Right lobe of liver (tissue), 6 donors: ENCODE results near the gene FMNL2. TPM values are rescaled to one million over a fixed set of nuclear protein-coding genes. Genes with fewer than 3 reads are reported as not detected.

Experiments
- ATAC-seq, 4 donors: fragments of 200-7000 bp; cut with Tn5 transposase; one replicate each; pipeline ENCODE4 v1.9.1; 2020; ENCODE audit warnings: mild to moderate bottlenecking in 4 of 4, moderate library complexity in 4 of 4
- DNase-seq, 3 donors: peaks; one replicate each; pipeline ENCODE4 v3.0.0-alpha.2; 2020
- H3K27ac ChIP-seq, 3 donors: fragments of 200-600 bp; one replicate each; pipeline ENCODE4 v1.8.0; 2022
- H3K27me3 ChIP-seq, 2 donors: fragments of 200-600 bp; one replicate each; pipeline ENCODE4 v1.8.0; 2022
- H3K36me3 ChIP-seq, 4 donors: fragments of 200-600 bp; sonication (generic) in 1 of 4; one replicate each; pipeline versions ENCODE4 v1.5.1 to v1.8.0; 2017 to 2022; ENCODE audit warnings: control low read depth in 1 of 4
- H3K4me1 ChIP-seq, 4 donors: fragments of 200-600 bp; sonication (generic) in 1 of 4; one replicate each; pipeline versions ENCODE4 v1.5.1 to v1.8.0; 2017 to 2022; ENCODE audit warnings: control low read depth in 1 of 4
- H3K4me3 ChIP-seq, 3 donors: fragments of 200-600 bp; one replicate each; pipeline ENCODE4 v1.8.0; 2022
- H3K9me3 ChIP-seq, 4 donors: fragments of 200-600 bp; sonication (generic) in 1 of 4; one replicate each; pipeline versions ENCODE4 v1.5.1 to v1.8.0; 2017 to 2022; ENCODE audit warnings: control low read depth in 1 of 4
- POLR2A ChIP-seq: fragments of 450-650 bp; IDR thresholded peaks from one replicate; pipeline ENCODE4 v1.6.1; 2017; ENCODE audit warnings: antibody characterized with exemption, mild to moderate bottlenecking
- WGBS: methylation state at CpG from one replicate; pipeline ENCODE4 v1.1.6; 2018; ENCODE audit warnings: low coverage, low lambda C conversion rate; ENCODE audit not compliant: insufficient coverage; ENCODE audit errors: missing lambda C conversion rate; 5-methylcytosine and 5-hydroxymethylcytosine counted together
- intact Hi-C, 2 donors: fragments of 100-400 bp; cut with DNase I; formaldehyde crosslinking; loops; one replicate each; pipeline versions ENCODE4 v1.11.2 to v1.14.1; 2022
- total RNA-seq, 6 experiments: library from RNA; depleted of rRNA in 2 of 6; stranded (reverse); fragments of >200 nt in 2 of 6; fragmentation: NEBNext Ultra II Directional in 3 of 6; extraction: Animal tissue kit (Norgen Biotek cat#: 25700) in 3 of 6; gene quantifications; one replicate each; pipeline versions ENCODE4 v1.1.0 to v1.2.4, GENCODE V29; 2016 to 2023
- TF ChIP-seq, protein P1 (sequence below), 4 donors: fragments of 200-600 bp in 3 of 4; fragments of 450-650 bp in 1 of 4; IDR thresholded peaks; one replicate each; pipeline versions ENCODE4 v1.5.1 to v1.8.0; 2016 to 2022; ENCODE audit warnings: antibody characterized with exemption in 4 of 4, mild to moderate bottlenecking in 2 of 4
- donor health status: DM: no; HTN: yes; CAD: no.
- donor health status: DM: no; HTN: no; CAD: no.
- donor health status: DM: no; HTN: no; CAD: no.
- donor health status: DM: no; HTN: yes; CAD: no.
- donor health status: DM: no; HTN: yes; CAD: no.

Gene FMNL2
- total RNA-seq, 6 experiments from 2014 or later = 3.5 to 12.1 (median 7.1) TPM

DNA sequence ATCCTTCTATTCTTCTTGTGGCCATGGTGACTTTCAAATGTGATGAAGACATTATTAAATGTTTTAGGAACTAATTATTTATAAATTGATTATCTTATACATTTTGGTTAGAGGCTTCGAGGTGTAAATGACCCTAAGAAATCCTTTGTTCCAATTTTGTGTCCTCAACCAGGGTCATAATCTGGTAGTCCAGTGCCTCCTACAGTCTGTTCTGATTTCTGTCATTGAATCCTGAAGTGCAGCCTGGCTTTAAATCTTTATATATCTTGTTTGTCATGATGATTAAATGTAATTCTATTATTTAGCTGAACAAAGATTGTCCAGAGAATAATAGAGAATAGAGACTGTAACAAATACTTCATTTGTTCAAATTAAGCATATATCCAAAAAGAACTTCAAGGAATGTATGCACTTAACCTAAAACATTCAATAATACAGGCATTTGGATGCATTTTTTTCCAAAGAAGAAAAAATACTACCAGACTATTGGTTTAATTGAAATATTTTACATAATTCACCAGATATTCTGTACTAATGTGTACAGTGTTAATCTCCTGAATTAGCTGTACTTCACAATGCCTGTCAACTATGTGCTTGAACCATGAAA is 292.5 kb downstream of the FMNL2 start:
- peak; percentile 52 to 77 (median 66) for ATAC-seq

DNA sequence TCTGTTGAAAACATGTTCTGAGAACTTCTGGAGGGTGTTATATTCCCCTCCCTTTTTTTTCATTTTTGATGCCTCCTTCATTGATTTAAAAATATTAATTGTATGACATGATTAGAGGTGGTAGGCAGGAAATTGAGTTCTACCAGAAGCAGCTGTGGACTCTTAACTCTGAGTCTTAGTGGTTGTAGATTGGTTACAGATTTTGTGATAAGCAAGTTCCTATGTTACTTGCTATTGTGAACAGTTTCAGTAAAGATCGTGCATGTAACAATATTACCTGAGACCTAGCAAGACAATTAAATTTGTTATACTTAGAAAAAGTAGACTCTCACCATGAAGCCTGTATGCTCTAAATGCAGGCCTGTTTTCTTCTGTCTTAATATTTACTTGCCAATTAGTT is 294.2 kb downstream of the FMNL2 start:
- 80% methylated on average over 1 of the region's 1 CpG for WGBS
- TF ChIP-seq POLR2A = no peak
- TF ChIP-seq, protein P1, sequence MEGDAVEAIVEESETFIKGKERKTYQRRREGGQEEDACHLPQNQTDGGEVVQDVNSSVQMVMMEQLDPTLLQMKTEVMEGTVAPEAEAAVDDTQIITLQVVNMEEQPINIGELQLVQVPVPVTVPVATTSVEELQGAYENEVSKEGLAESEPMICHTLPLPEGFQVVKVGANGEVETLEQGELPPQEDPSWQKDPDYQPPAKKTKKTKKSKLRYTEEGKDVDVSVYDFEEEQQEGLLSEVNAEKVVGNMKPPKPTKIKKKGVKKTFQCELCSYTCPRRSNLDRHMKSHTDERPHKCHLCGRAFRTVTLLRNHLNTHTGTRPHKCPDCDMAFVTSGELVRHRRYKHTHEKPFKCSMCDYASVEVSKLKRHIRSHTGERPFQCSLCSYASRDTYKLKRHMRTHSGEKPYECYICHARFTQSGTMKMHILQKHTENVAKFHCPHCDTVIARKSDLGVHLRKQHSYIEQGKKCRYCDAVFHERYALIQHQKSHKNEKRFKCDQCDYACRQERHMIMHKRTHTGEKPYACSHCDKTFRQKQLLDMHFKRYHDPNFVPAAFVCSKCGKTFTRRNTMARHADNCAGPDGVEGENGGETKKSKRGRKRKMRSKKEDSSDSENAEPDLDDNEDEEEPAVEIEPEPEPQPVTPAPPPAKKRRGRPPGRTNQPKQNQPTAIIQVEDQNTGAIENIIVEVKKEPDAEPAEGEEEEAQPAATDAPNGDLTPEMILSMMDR (IDR thresholded peaks at IDR 0.05) = no peak

More for the DNA sequence above, 292.5 kb downstream of the FMNL2 start:
- no peaks in the 10 kb centered on the region for H3K9me3 ChIP-seq
- H3K27me3 ChIP-seq = no peaks in the 10 kb centered on the region
- H3K4me1 ChIP-seq = no peaks in the 10 kb centered on the region
- DNase-seq = no peak
- TF ChIP-seq, protein P1 (IDR thresholded peaks at IDR 0.05) = peak; percentile 49 to 56 (median 54)
- TF ChIP-seq POLR2A = no peak
- WGBS = 4% methylated on average over 1 of the region's 1 CpG
- H3K4me3 ChIP-seq = no peak overlapping the region
- intact Hi-C loops = no loop called here
- no peak overlapping the region for H3K27ac ChIP-seq
- peaks cover 0 to 5% (median 0%) of the 10 kb centered on the region in 4 donors for H3K36me3 ChIP-seq

DNA sequence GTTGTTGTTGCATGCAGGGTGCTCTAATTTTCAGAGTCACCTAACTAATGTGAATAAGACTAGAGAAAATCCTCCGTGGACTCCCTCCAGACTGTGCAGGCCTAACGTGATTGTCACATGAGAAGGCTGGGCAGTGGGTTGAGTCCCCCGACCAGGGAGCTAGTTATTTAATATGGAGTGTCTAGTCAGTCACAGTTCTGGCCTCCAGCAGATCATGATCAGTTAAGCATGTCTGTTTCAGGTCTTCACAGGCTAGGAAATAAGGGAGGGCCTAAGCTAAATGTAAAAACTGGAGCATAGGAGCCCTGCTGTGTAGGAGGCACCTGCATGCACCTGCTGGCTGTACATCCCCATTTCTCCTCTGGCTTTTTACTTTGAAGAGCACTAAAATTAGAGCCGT is 295.5 kb downstream of the FMNL2 start:
- Histone ChIP-seq H3K27ac (no peak overlapping the region), H3K27me3 (no peaks in the 10 kb centered on the region), H3K4me1 (no peaks in the 10 kb centered on the region), H3K4me3 (no peak overlapping the region), H3K9me3 (no peaks in the 10 kb centered on the region), H3K36me3 (peaks cover 0 to 5% (median 0%) of the 10 kb centered on the region in 4 donors)
- ATAC-seq (no peak), DNase-seq (no peak)
- WGBS = 75% methylated on average over 3 of the region's 4 CpGs
- TF ChIP-seq, protein P1 (IDR thresholded peaks at IDR 0.05) = no peak
- no peak for TF ChIP-seq POLR2A
- intact Hi-C loops = loop anchor here (10.0 kb wide), 2 partner anchors 446 to 596 kb away; no protein-coding TSS in a partner anchor

More for the DNA sequence above, 294.2 kb downstream of the FMNL2 start:
- no peaks in the 10 kb centered on the region for H3K27me3 ChIP-seq
- no peak for ATAC-seq
- no peaks in the 10 kb centered on the region for H3K4me1 ChIP-seq
- peaks cover 0 to 5% (median 0%) of the 10 kb centered on the region in 4 donors for H3K36me3 ChIP-seq
- intact Hi-C loops = no loop called here
- no peaks in the 10 kb centered on the region for H3K9me3 ChIP-seq
- H3K27ac ChIP-seq = no peak overlapping the region
- DNase-seq = no peak
- no peak overlapping the region for H3K4me3 ChIP-seq

DNA sequence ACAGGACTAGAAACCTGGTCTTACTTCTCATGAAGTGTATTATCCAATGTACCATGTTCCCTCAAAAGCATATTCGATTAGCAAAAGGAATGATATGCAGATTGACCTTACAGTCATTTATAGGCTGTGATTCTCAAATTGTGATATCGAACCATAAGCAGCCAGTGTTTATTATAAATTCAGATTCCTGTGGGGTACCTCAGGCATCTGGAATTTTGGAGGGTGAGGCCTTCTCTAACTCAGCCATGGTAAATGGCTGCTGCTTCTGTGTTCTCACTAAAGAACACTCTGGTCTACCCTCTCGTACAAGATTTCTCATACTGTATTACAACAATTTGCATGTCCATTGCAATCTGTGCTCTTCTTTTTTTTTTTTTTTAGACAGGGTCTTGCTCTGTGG is 297.8 kb downstream of the FMNL2 start:
- DNase-seq (no peak), ATAC-seq (no peak)
- Histone ChIP-seq H3K4me1 (no peaks in the 10 kb centered on the region), H3K9me3 (no peaks in the 10 kb centered on the region), H3K27me3 (no peaks in the 10 kb centered on the region), H3K36me3 (peaks cover 0 to 5% (median 0%) of the 10 kb centered on the region in 4 donors), H3K4me3 (no peak overlapping the region), H3K27ac (no peak overlapping the region)
- intact Hi-C loops = loop anchor here (10.0 kb wide), 2 partner anchors 448 to 598 kb away; no protein-coding TSS in a partner anchor
- TF ChIP-seq, protein P1 (IDR thresholded peaks at IDR 0.05) = no peak
- no peak for TF ChIP-seq POLR2A
- 78% methylated on average over 3 of the region's 3 CpGs for WGBS
